Neural progenitor cell (in vitro differentiated cells): Measurements from ENCODE around the gene TK1.

ENCODE experiments used
- CTCF ChIP-seq: fragments of 200-600 bp; sonication (generic); IDR thresholded peaks from 2 replicates; pipeline ENCODE4 v1.5.1; 2017; ENCODE audit warnings: antibody characterized with exemption, mild to moderate bottlenecking
- EZH2 ChIP-seq: fragments of 200-600 bp; sonication (generic); IDR thresholded peaks from 2 replicates; pipeline ENCODE4 v1.6.1; 2017; ENCODE audit warnings: antibody characterized with exemption, mild to moderate bottlenecking, moderate library complexity

GRCh38 chr17:78135858-78136500, 50.9 kb downstream of the TK1 start:
- TF ChIP-seq CTCF: no peak
- no peak for TF ChIP-seq EZH2
